Pancreas (tissue), 10 donors: ENCODE data around the gene KRT36. TPM values are rescaled to one million over a fixed set of nuclear protein-coding genes. Genes with fewer than 3 reads are reported as not detected.

Experiments used
- ATAC-seq, 4 donors: fragments of 200-7000 bp; cut with Tn5 transposase; one replicate each; pipeline versions ENCODE4 v1.8.0 to v1.9.1; 2020; ENCODE audit warnings: mild to moderate bottlenecking in 4 of 4, moderate library complexity in 4 of 4
- DNase-seq, 6 donors: peaks; one replicate each; pipeline ENCODE4 v3.0.0-alpha.2; 2020
- FAIRE-seq: peaks from 2 replicates; lab custom pipeline; 2012; peaks lifted over from hg19 to GRCh38; lab: Jason Lieb, UNC
- H3K27ac ChIP-seq, 4 donors: fragments of 200-600 bp; sonication (generic); 1 replicate in 3 of 4; 2 replicates in 1 of 4; pipeline versions ENCODE4 v1.5.0 to v1.8.0; 2020
- H3K27me3 ChIP-seq, 4 donors: fragments of 200-600 bp; one replicate each; pipeline ENCODE4 v1.8.0; 2021
- H3K36me3 ChIP-seq, 3 donors: fragments of 200-600 bp; sonication (generic) in 1 of 3; one replicate each; pipeline versions ENCODE4 v1.5.0 to v1.8.0; 2020 to 2021
- H3K4me1 ChIP-seq, 3 donors: fragments of 200-600 bp; one replicate each; pipeline ENCODE4 v1.8.0; 2021
- H3K4me3 ChIP-seq, 4 donors: fragments of 200-600 bp; sonication (generic) in 2 of 4; one replicate each; pipeline versions ENCODE4 v1.5.0 to v1.8.0; 2020 to 2021
- H3K9me3 ChIP-seq, 4 donors: fragments of 200-600 bp; one replicate each; pipeline ENCODE4 v1.8.0; 2021
- WGBS, 2 donors: extraction: QIAGEN DNeasy Blood & Tissue Kit; methylation state at CpG; one replicate each; pipeline ENCODE4 v1.1.7; 2013; 5-methylcytosine and 5-hydroxymethylcytosine counted together
- intact Hi-C, 3 donors: fragments of 100-400 bp; cut with DNase I; formaldehyde crosslinking; loops; one replicate each; pipeline versions ENCODE4 v1.11.1 to v1.14.2; 2022
- polyA plus RNA-seq, 2 donors: library from polyadenylated mRNA; stranded (reverse); fragments of 200-250 nt; gene quantifications; one replicate each; pipeline ENCODE4 v1.2.3, GENCODE V29; 2013
- total RNA-seq, 6 donors: library from RNA; stranded (reverse); fragmentation: NEBNext Ultra II Directional in 4 of 6; extraction: Animal tissue kit (Norgen Biotek cat#: 25700) in 4 of 6; gene quantifications; one replicate each; pipeline versions ENCODE4 v1.2.1 to v1.2.4, GENCODE V29; 2021 to 2023
- TF ChIP-seq, protein P1 (sequence below), 4 donors: fragments of 200-600 bp; sonication (generic) in 3 of 4; IDR thresholded peaks; one replicate each; pipeline versions ENCODE4 v1.5.0 to v1.8.0; 2021; ENCODE audit warnings: antibody characterized with exemption in 4 of 4
- donor health status: healthy with polysubstance abuse.
- donor health status: DM: no; HTN: no; CAD: no; lungs with moderate emphysema.
- donor health status: DM: no; HTN: no; CAD: no.
- donor health status: control.
- donor health status: control.
- donor health status: Bipolar disorder and iron deficiency.
- donor health status: DM: yes; HTN: yes; CAD: no.
- donor health status: DM: no; HTN: no; CAD: no.
- donor health status: DM: no; HTN: no; CAD: no.
- donor health status: DM: yes; HTN: yes; CAD: no.

The KRT36 gene
- total and polyA plus RNA-seq, 8 donors = not detected

DNA sequence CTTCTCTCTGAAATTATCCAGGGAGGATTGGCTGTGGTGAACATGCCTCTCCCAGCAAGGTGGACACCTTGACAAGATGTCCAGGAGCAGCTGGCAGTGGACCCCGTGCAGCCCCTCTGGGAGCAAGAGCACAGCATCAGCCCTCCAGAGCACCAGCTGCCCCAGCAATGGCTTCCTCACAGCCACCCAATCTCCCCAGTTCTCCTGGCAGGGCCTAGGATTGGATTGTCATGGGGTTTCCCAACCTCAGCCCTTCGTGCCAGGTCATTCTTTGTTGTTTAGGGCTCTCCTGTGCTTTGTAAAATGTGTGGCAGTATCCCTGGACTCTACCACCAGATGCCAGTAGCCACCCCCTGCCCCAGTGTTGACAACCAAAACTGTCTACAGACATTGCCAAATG is 1.8 kb upstream of the KRT36 start:
- no peak for FAIRE-seq
- TF ChIP-seq, protein P1, sequence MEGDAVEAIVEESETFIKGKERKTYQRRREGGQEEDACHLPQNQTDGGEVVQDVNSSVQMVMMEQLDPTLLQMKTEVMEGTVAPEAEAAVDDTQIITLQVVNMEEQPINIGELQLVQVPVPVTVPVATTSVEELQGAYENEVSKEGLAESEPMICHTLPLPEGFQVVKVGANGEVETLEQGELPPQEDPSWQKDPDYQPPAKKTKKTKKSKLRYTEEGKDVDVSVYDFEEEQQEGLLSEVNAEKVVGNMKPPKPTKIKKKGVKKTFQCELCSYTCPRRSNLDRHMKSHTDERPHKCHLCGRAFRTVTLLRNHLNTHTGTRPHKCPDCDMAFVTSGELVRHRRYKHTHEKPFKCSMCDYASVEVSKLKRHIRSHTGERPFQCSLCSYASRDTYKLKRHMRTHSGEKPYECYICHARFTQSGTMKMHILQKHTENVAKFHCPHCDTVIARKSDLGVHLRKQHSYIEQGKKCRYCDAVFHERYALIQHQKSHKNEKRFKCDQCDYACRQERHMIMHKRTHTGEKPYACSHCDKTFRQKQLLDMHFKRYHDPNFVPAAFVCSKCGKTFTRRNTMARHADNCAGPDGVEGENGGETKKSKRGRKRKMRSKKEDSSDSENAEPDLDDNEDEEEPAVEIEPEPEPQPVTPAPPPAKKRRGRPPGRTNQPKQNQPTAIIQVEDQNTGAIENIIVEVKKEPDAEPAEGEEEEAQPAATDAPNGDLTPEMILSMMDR (IDR thresholded peaks at IDR 0.05) = no peak
- DNase-seq = no peak
- no peaks in the 10 kb centered on the region for H3K9me3 ChIP-seq
- no peaks in the 10 kb centered on the region for H3K4me1 ChIP-seq
- no peaks in the 10 kb centered on the region for H3K36me3 ChIP-seq
- no peaks in the 10 kb centered on the region for H3K27me3 ChIP-seq
- no peak overlapping the region for H3K4me3 ChIP-seq
- no peak overlapping the region for H3K27ac ChIP-seq
- intact Hi-C loops = no loop called here
- no peak for ATAC-seq
- 59 to 75% methylated on average over 2 of the region's 2 CpGs for WGBS, 2 donors

GRCh38 chr17:41490000-41490990 is 585 bp upstream of the KRT36 start:
- DNase-seq (no peak), FAIRE-seq (no peak), ATAC-seq (peak in 1 of 4 donors; percentile 26)
- 58 to 79% methylated on average over 10 of the region's 10 CpGs for WGBS, 2 donors
- no peaks in the 10 kb centered on the region for H3K27me3 ChIP-seq
- no peaks in the 10 kb centered on the region for H3K4me1 ChIP-seq
- TF ChIP-seq, protein P1 (IDR thresholded peaks at IDR 0.05) = no peak
- no peak overlapping the region for H3K4me3 ChIP-seq
- no peaks in the 10 kb centered on the region for H3K36me3 ChIP-seq
- no peak overlapping the region for H3K27ac ChIP-seq
- no peaks in the 10 kb centered on the region for H3K9me3 ChIP-seq
- intact Hi-C loops = no loop called here

DNA sequence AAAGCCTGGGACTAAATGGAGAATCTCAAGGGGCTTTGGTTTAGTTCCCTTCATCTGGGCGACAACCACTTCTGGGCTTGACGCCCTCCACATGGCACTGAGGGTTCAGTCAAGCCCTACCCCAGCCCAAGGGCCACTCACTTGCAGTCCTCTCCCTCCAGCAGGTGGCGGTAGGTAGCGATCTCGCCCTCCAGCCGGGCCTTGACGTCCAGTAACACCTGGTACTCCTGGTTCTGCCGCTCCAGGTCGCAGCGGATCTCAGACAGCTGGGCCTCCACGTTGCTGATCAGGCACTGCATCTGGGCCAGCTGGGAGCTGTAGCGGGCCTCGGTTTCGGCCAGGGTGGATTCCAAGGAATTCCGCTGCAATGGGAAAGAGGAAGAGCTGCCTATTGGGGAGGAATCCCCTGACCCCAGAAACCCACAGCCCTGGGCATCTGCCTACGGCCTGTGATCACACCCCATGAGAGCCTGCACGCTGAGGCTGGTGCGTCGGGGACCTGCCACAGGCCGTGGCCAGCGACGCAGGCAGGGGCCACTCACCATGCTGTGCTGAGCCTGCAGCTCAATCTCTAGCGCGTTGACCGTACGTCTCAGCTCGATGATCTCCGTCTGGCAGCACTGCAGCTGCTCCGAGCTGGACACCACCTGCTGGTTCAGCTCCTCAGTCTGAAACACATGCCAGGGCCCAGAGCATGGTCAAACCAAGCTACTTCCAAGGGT is 2.7 kb downstream of the KRT36 start:
- no peaks in the 10 kb centered on the region for H3K9me3 ChIP-seq
- 51 to 52% methylated on average over 29 of the region's 29 CpGs for WGBS, 2 donors
- H3K4me3 ChIP-seq = no peak overlapping the region
- DNase-seq = peak in 5 of 6 donors; percentile 29 to 72 (median 49)
- no peak overlapping the region for H3K27ac ChIP-seq
- TF ChIP-seq, protein P1 (IDR thresholded peaks at IDR 0.05) = peak in 2 of 4 donors; percentile 26 to 27
- no peak for FAIRE-seq
- peak in 3 of 4 donors; percentile 52 to 76 (median 56) for ATAC-seq
- H3K36me3 ChIP-seq = no peaks in the 10 kb centered on the region
- no peaks in the 10 kb centered on the region for H3K27me3 ChIP-seq
- no peaks in the 10 kb centered on the region for H3K4me1 ChIP-seq
- intact Hi-C loops = no loop called here

- intact Hi-C loops = no loop called here
- H3K4me1 ChIP-seq = no peaks in the 10 kb centered on the region
- no peaks in the 10 kb centered on the region for H3K9me3 ChIP-seq
- DNase-seq (no peak), ATAC-seq (no peak), FAIRE-seq (no peak)
- H3K4me3 ChIP-seq = no peak overlapping the region
- WGBS, 2 donors = 73 to 82% methylated on average over 13 of the region's 13 CpGs
- TF ChIP-seq, protein P1 (IDR thresholded peaks at IDR 0.05) = no peak
- H3K27ac ChIP-seq = no peak overlapping the region
- H3K36me3 ChIP-seq = no peaks in the 10 kb centered on the region
- no peaks in the 10 kb centered on the region for H3K27me3 ChIP-seq
Observed at GRCh38 chr17:41486316-41486715, 3.4 kb downstream of the KRT36 start.
